Measurements from ENCODE around the gene RNLS.

RNLS gene

DNA sequence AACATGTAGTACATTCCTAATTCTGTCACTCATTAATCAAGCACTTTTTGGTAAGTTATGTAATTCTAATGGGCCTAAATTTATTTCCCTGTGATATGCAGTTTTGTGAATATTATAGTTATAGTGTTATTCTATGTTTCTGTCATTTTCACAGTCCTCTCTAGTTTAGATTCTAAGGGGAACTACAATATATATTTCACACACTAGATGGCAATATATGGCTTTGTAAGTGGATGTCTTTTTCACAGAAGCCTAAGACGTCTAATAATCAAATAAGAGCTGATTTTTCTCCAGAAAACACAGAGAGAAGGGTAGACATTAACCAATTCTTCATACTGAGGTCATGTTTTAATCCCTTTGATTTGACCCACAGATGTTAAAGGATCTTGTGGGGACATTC, 18.0 kb downstream of the RNLS start:
- no peak for DNase-seq
- Histone ChIP-seq H3K36me3 (no peaks in the 10 kb centered on the region), H3K27me3 (ENCODE audit: insufficient read depth, low read depth, severe bottlenecking) (no peaks in the 10 kb centered on the region), H3K9me3 (ENCODE audit: severe bottlenecking) (no peaks in the 10 kb centered on the region), H3K27ac (no peak overlapping the region), H3K4me3 (ENCODE audit: low read depth, low read length) (no peak overlapping the region)
- TF ChIP-seq, protein P1, sequence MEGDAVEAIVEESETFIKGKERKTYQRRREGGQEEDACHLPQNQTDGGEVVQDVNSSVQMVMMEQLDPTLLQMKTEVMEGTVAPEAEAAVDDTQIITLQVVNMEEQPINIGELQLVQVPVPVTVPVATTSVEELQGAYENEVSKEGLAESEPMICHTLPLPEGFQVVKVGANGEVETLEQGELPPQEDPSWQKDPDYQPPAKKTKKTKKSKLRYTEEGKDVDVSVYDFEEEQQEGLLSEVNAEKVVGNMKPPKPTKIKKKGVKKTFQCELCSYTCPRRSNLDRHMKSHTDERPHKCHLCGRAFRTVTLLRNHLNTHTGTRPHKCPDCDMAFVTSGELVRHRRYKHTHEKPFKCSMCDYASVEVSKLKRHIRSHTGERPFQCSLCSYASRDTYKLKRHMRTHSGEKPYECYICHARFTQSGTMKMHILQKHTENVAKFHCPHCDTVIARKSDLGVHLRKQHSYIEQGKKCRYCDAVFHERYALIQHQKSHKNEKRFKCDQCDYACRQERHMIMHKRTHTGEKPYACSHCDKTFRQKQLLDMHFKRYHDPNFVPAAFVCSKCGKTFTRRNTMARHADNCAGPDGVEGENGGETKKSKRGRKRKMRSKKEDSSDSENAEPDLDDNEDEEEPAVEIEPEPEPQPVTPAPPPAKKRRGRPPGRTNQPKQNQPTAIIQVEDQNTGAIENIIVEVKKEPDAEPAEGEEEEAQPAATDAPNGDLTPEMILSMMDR (IDR thresholded peaks at IDR 0.05; ENCODE audit: low read depth, low read length), result 0 out of 2 replicates have a peak, but pooled peaks have one; percentile 5

DNA sequence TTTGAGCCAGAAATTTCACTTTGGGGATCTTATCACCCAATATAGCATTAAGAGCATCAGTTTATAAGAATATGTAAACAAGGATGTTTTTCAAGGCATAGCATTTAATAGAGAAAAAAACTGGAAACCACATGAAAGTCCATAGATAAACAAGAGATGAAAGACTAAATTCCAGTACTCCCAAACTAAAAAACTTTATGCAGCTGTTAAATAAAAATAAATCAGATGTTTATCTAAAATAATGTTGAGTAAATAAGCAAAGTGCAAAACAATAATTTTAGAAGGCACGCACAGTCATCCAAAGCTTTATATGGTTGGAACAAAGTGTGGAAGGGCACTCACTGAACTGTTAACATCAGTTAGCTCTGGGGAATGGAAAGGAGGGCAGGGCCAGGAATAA, 21.0 kb downstream of the RNLS start:
- no peak for DNase-seq
- H3K27ac ChIP-seq, result no peak overlapping the region
- TF ChIP-seq, protein P1 (IDR thresholded peaks at IDR 0.05; ENCODE audit: low read depth, low read length), result no peak
- H3K36me3 ChIP-seq, result no peaks in the 10 kb centered on the region
- H3K27me3 ChIP-seq (ENCODE audit: insufficient read depth, low read depth, severe bottlenecking), result no peaks in the 10 kb centered on the region
- no peak overlapping the region for H3K4me3 ChIP-seq (ENCODE audit: low read depth, low read length)
- H3K9me3 ChIP-seq (ENCODE audit: severe bottlenecking), result no peaks in the 10 kb centered on the region

DNA sequence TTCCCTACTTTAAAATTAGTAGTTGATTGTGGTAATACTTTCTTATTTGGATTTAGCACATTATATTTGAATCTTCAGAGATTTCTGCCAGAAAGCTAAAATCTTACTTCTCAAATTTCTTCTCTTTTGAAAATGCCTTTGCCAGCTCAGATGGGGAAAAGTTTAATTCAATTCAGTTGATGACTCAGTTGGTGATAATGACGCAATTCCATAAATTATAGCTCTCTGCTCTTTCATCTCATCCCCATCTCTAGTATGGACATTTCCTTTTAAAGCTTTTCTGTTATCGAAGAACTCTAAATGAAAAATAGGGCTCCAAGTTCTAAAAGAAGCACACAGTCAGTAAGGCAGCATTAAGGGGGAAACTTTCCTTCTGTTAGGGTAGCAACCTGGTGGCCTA, 25.5 kb downstream of the RNLS start:
- no peak overlapping the region for H3K4me3 ChIP-seq (ENCODE audit: low read depth, low read length)
- no peak for DNase-seq
- no peaks in the 10 kb centered on the region for H3K27me3 ChIP-seq (ENCODE audit: insufficient read depth, low read depth, severe bottlenecking)
- H3K27ac ChIP-seq, result no peak overlapping the region
- H3K36me3 ChIP-seq, result no peaks in the 10 kb centered on the region
- H3K9me3 ChIP-seq (ENCODE audit: severe bottlenecking), result no peaks in the 10 kb centered on the region
- TF ChIP-seq, protein P1 (IDR thresholded peaks at IDR 0.05; ENCODE audit: low read depth, low read length), result no peak

- Histone ChIP-seq H3K4me3 (ENCODE audit: low read depth, low read length) (no peak overlapping the region), H3K9me3 (ENCODE audit: severe bottlenecking) (no peaks in the 10 kb centered on the region), H3K36me3 (no peaks in the 10 kb centered on the region), H3K27me3 (ENCODE audit: insufficient read depth, low read depth, severe bottlenecking) (no peaks in the 10 kb centered on the region), H3K27ac (no peak overlapping the region)
- TF ChIP-seq, protein P1 (IDR thresholded peaks at IDR 0.05; ENCODE audit: low read depth, low read length), result no peak
- no peak for DNase-seq
These were observed 25.9 kb downstream of the RNLS start for GRCh38 chr10:88557256-88557655.

- H3K4me3 ChIP-seq (ENCODE audit: low read depth, low read length), result no peak overlapping the region
- no peak for DNase-seq
- H3K36me3 ChIP-seq, result no peaks in the 10 kb centered on the region
- TF ChIP-seq, protein P1 (IDR thresholded peaks at IDR 0.05; ENCODE audit: low read depth, low read length), result no peak
- no peak overlapping the region for H3K27ac ChIP-seq
- H3K9me3 ChIP-seq (ENCODE audit: severe bottlenecking), result no peaks in the 10 kb centered on the region
- no peaks in the 10 kb centered on the region for H3K27me3 ChIP-seq (ENCODE audit: insufficient read depth, low read depth, severe bottlenecking)
These were observed 27.8 kb downstream of the RNLS start for GRCh38 chr10:88555190-88555908.

Data from WERI-Rb-1 (cell line).